H1 (cell line): Measurements from ENCODE around the gene HMCN1.

ENCODE experiments used
- CBX8 ChIP-seq: fragments of 300-800, 300-1000 bp; sonication (generic); IDR thresholded peaks from 2 replicates; pipeline ENCODE4 v1.7.1; 2016; ENCODE audit warnings: low read depth, low read length, borderline replicate concordance
- EGR1 ChIP-seq: IDR thresholded peaks from 2 replicates; pipeline ENCODE4 v1.6.1; 2011; ENCODE audit warnings: low read depth, low read length, borderline replicate concordance
- EP300 ChIP-seq, 2 experiments: IDR thresholded peaks; 1 replicate in 1 of 2; 2 replicates in 1 of 2; pipeline ENCODE4 v1.6.1; 2011 to 2012; ENCODE audit warnings: low read depth in 2 of 2, low read length in 2 of 2, mild to moderate bottlenecking in 2 of 2, borderline replicate concordance in 1 of 2, inconsistent platforms in 1 of 2, moderate library complexity in 1 of 2
- HDAC2 ChIP-seq, 2 experiments: fragments of 300-600 bp in 1 of 2; sonication (generic) in 1 of 2; IDR thresholded peaks; 2 replicates each; pipeline ENCODE4 v1.6.1; 2011 to 2012; ENCODE audit warnings: low read depth in 2 of 2, low read length in 2 of 2, mild to moderate bottlenecking in 2 of 2, moderate library complexity in 2 of 2, borderline replicate concordance in 1 of 2, inconsistent platforms in 1 of 2
- PHF8 ChIP-seq: fragments of 200-600 bp; sonication (generic); conservative IDR thresholded peaks from 2 replicates; pipeline ENCODE4 v1.7.1; 2012; ENCODE audit warnings: low read depth, mild to moderate bottlenecking, inconsistent platforms, low read length, moderate library complexity
- POLR2A ChIP-seq, 2 experiments: IDR thresholded peaks; 1 replicate in 1 of 2; 2 replicates in 1 of 2; pipeline ENCODE4 v1.6.1; 2011; ENCODE audit warnings: low read depth in 2 of 2, low read length in 2 of 2, mild to moderate bottlenecking in 2 of 2; ENCODE audit errors: control extremely low read depth in 1 of 2
- RAD21 ChIP-seq, 2 experiments: IDR thresholded peaks in 1 of 2; conservative IDR thresholded peaks in 1 of 2; 2 replicates each; pipeline ENCODE4 v1.6.1; 2011; ENCODE audit warnings: low read depth in 2 of 2, low read length in 2 of 2, improper control_type of control experiment in 1 of 2, inconsistent platforms in 1 of 2, mild to moderate bottlenecking in 1 of 2, moderate library complexity in 1 of 2
- TF ChIP-seq, protein P1 (sequence below), 3 experiments: IDR thresholded peaks; 1 replicate in 2 of 3; 2 replicates in 1 of 3; pipeline versions ENCODE4 v1.5.1 to v1.6.1; 2011; ENCODE audit warnings: low read length in 3 of 3, mild to moderate bottlenecking in 3 of 3, inconsistent platforms in 2 of 3, low read depth in 1 of 3, moderate library complexity in 1 of 3; ENCODE audit not compliant: insufficient read depth in 1 of 3; ENCODE audit errors: control extremely low read depth in 1 of 3

DNA sequence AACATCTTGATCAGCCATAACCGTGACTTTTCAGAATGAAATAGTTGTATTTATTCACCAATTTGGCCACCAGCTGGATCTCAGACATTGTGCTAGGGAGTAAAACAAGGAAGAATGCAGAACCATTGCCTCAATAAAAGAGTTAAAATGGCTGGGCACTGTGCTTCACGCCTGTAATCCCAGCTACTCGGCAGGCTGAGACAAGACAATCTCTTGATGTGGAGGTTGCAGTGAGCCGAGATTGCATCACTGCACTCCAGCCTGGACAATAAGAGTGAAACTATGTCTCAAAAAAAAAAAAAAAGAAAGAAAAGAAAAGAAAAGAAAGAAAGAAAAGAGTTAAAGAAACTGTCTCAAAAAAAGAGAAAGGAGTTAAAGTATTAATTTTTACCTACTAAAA is 441.4 kb downstream of the HMCN1 start:
- TF ChIP-seq CBX8 (no peak), POLR2A (IDR thresholded peaks at IDR 0.05; ENCODE audit: control extremely low read depth in 1 of 2, low read depth in 2 of 2, low read length in 2 of 2) (no peak), RAD21 (IDR thresholded peaks at IDR 0.05 in 1 of 2, conservative IDR thresholded peaks at IDR 0.05 in 1 of 2; ENCODE audit: low read depth in 2 of 2, low read length in 2 of 2) (no peak), HDAC2 (IDR thresholded peaks at IDR 0.05; ENCODE audit: borderline replicate concordance in 1 of 2, low read depth in 2 of 2, low read length in 2 of 2) (no peak), EGR1 (no peak), EP300 (IDR thresholded peaks at IDR 0.05; ENCODE audit: borderline replicate concordance in 1 of 2, low read depth in 2 of 2, low read length in 2 of 2) (no peak), PHF8 (no peak)
- TF ChIP-seq, protein P1, sequence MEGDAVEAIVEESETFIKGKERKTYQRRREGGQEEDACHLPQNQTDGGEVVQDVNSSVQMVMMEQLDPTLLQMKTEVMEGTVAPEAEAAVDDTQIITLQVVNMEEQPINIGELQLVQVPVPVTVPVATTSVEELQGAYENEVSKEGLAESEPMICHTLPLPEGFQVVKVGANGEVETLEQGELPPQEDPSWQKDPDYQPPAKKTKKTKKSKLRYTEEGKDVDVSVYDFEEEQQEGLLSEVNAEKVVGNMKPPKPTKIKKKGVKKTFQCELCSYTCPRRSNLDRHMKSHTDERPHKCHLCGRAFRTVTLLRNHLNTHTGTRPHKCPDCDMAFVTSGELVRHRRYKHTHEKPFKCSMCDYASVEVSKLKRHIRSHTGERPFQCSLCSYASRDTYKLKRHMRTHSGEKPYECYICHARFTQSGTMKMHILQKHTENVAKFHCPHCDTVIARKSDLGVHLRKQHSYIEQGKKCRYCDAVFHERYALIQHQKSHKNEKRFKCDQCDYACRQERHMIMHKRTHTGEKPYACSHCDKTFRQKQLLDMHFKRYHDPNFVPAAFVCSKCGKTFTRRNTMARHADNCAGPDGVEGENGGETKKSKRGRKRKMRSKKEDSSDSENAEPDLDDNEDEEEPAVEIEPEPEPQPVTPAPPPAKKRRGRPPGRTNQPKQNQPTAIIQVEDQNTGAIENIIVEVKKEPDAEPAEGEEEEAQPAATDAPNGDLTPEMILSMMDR (IDR thresholded peaks at IDR 0.05; ENCODE audit: control extremely low read depth in 1 of 3, insufficient read depth in 1 of 3, low read depth in 1 of 3, low read length in 3 of 3), result no peak
